PC-9 (cell line): Measurements from ENCODE around the gene MSMO1.

Source experiments
- EZH2 ChIP-seq: fragments of 200-600 bp; sonication (generic); IDR thresholded peaks from 2 replicates; pipeline ENCODE4 v1.8.0; 2017; ENCODE audit warnings: antibody characterized with exemption, low read depth
- TF ChIP-seq, protein P1 (sequence below): fragments of 200-600 bp; sonication (generic); conservative IDR thresholded peaks from 2 replicates; pipeline ENCODE4 v1.6.1; 2017; ENCODE audit warnings: mixed run types, antibody characterized with exemption, mild to moderate bottlenecking, moderate library complexity

- TF ChIP-seq, protein P1, sequence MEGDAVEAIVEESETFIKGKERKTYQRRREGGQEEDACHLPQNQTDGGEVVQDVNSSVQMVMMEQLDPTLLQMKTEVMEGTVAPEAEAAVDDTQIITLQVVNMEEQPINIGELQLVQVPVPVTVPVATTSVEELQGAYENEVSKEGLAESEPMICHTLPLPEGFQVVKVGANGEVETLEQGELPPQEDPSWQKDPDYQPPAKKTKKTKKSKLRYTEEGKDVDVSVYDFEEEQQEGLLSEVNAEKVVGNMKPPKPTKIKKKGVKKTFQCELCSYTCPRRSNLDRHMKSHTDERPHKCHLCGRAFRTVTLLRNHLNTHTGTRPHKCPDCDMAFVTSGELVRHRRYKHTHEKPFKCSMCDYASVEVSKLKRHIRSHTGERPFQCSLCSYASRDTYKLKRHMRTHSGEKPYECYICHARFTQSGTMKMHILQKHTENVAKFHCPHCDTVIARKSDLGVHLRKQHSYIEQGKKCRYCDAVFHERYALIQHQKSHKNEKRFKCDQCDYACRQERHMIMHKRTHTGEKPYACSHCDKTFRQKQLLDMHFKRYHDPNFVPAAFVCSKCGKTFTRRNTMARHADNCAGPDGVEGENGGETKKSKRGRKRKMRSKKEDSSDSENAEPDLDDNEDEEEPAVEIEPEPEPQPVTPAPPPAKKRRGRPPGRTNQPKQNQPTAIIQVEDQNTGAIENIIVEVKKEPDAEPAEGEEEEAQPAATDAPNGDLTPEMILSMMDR: no peak
- TF ChIP-seq EZH2: no peak
Observed at GRCh38 chr4:165308166-165308565, 19.3 kb upstream of the MSMO1 start.
